ENCODE measurements around the gene SHE.
A peak's percentile ranks its signal among the peaks of the same experiment; 100 is the strongest.
"Not testable (repeated sequence)": the region's sequence is repeated elsewhere in the genome, so short reads cannot be mapped to it uniquely, and the experiment has no call there.

SHE gene

GRCh38 chr1:154502066-154502743 lies at the start of gene SHE, which contains the start of gene TDRD10:
Gene SHE, minus strand, starts transcription at chr1:154502412. Its CDS starts 386 bp downstream, at chr1:154502026.
Gene TDRD10, plus strand, starts transcription at chr1:154502219. Its CDS starts 4,685 bp downstream, at chr1:154506904.
- no peak for DNase-seq

GRCh38 chr1:154551474-154551873 lies 49.3 kb upstream of the SHE start:
- DNase-seq, result no peak

- DNase-seq, result no peak
These were observed 48.4 kb upstream of the SHE start for GRCh38 chr1:154550657-154551056.

GRCh38 chr1:154550070-154550469 lies 47.9 kb upstream of the SHE start:
- no peak for DNase-seq

GRCh38 chr1:154549202-154549770 lies 47.1 kb upstream of the SHE start:
- DNase-seq, result no peak

GRCh38 chr1:154548028-154548427 lies 45.8 kb upstream of the SHE start:
- no peak for DNase-seq

GRCh38 chr1:154547105-154547732 lies 45.0 kb upstream of the SHE start:
- DNase-seq, result no peak

- DNase-seq, result peak; percentile 44
These were observed 44.3 kb upstream of the SHE start for GRCh38 chr1:154546264-154547063.

GRCh38 chr1:154541231-154541630 lies 39.0 kb upstream of the SHE start:
- DNase-seq, result no peak

GRCh38 chr1:154539486-154540483 lies 37.6 kb upstream of the SHE start:
- no peak for DNase-seq

GRCh38 chr1:154536570-154536969 lies 34.4 kb upstream of the SHE start:
- DNase-seq, result no peak

- DNase-seq, result no peak
These were observed 32.0 kb upstream of the SHE start for GRCh38 chr1:154533952-154534844.

GRCh38 chr1:154531950-154532349 lies 29.7 kb upstream of the SHE start:
- not testable (repeated sequence) for DNase-seq

- no peak for DNase-seq
These were observed 27.1 kb upstream of the SHE start for GRCh38 chr1:154529308-154529707.

GRCh38 chr1:154527192-154527591 lies 25.0 kb upstream of the SHE start:
- no peak for DNase-seq

- no peak for DNase-seq
These were observed 22.7 kb upstream of the SHE start for GRCh38 chr1:154524881-154525280.

GRCh38 chr1:154521695-154522094 lies 19.5 kb upstream of the SHE start:
- DNase-seq, result no peak

- DNase-seq, result no peak
These were observed 18.1 kb upstream of the SHE start for GRCh38 chr1:154520333-154520732.

GRCh38 chr1:154519591-154519991 lies 17.4 kb upstream of the SHE start:
- no peak for DNase-seq

GRCh38 chr1:154517661-154518060 lies 15.4 kb upstream of the SHE start:
- DNase-seq, result no peak

GRCh38 chr1:154514066-154514553 lies 11.9 kb upstream of the SHE start:
- DNase-seq, result no peak

Measured in CD4-positive, alpha-beta T cell treated with Interleukin-15 for 1 hour (primary cell).